SW480 (cell line): ENCODE results near the gene TRIM32.
"Not testable (repeated sequence)": the region's sequence is repeated elsewhere in the genome, so short reads cannot be mapped to it uniquely, and the experiment has no call there.

Experiments used
- DNase-seq: peaks from one replicate; pipeline ENCODE4 v3.0.0-alpha.2; 2016; ENCODE audit warnings: low spot score

Gene TRIM32

DNA sequence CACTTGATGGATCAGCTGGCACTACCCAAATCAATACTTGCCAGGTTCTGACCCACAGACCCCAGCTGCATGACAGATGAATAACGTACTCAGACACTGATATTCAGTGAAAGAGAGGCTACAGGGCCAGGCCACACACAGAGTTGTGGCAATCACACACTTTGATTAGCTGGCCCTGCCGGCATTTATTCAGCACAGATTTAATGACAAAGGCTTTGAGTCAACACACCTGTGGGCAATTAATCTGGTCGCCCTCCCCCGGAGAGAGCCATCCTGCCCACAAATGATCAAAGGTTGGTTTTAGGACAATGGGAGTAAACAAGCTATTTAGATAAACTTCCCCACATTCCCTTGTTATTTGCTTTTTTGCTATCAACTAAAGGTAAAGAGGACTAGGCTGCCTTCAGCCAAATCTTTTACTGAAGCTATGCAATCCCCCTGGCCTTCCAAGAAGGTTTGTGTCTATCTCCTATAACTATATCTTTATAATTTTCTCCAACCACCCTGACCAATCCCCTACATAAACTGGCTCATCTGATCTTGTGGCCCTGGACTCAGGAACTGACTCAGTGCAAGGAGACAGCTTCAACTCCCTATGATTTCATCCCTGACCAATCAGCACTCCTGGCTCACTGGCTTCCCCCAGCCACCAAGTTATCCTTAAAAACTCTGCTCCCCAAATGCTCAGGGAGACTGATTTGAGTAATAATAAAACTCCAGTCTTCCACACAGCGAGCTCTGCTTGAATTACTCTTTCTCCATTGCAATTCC, 12.7 kb upstream of the TRIM32 start:
- DNase-seq = no peak

DNA sequence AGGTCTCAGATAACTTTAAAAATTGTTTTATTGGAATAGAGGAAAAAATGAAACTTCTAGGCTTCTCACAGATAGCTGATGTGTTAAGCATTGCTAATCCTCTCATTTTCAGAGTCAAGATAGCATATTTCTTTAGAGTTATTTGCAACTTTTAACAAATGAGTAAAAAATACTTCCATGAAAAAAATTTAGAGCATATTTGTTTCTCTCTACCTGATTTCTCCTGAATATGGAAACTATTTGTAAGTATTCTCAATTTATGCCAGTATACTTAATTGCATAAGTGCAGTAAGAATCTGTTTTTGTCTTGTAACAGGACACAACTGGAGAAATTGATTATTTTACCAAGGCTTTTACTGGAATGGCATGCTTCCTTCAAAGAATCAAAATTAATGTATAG, 3.6 kb upstream of the TRIM32 start:
- no peak for DNase-seq

DNA sequence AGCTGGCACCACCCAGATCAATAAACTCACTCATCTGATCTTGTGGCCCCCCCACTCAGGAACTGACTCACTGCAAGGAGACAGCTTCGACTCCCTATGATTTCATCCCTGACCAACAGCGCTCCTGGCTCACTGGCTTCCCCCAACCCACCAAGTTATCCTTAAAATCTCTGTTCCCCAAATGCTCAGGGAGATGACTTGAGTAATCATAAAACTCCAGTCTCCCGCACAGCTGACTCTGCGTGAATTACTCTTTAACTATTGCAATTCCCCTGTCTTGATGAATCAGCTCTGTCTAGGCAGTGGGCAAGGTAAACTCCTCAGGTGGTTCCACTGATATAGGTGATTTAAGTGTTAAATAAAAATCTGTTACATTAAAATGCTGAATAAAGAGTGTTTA, 1.9 kb upstream of the TRIM32 start:
- no peak for DNase-seq

DNA sequence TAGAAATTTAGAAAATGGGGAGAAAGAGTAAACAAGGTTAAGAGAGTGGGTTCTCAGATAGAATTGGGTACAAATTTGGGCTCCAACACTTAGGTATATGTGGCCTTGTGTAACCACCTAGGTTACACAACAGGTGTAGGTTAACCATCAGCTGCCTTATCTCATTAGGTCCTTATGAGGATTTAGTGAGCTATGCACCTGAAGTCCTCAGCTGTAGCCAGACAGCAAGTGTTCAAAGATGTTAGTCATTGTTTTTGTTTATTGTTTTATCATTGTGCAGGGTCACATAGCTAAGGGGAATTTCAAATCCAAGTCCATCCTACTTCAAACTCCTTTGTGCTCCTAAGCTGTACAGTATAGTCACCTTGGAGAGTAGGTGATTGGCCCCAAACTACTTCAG, 970 bp upstream of the TRIM32 start:
- DNase-seq = peak; percentile 12

DNA sequence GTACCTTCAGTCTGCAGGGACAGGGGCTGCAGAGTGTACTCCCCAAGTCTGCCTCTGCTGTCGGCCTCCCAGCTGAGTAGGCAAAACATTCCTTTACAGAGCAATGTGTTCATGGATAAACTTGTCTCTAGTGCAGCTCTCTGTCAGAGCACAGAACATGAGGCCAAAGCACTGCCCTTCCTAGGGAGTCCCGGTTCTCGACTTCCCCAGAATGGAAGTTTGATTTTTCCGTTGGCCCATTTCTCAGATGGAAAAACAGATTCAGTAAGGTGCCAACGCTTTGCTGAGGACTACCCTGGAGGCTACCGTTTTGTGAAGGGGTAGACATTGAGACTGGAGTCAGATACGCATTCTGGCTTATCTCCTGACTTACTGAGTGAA, 422 bp upstream of the TRIM32 start:
- peak; percentile 11 for DNase-seq

DNA sequence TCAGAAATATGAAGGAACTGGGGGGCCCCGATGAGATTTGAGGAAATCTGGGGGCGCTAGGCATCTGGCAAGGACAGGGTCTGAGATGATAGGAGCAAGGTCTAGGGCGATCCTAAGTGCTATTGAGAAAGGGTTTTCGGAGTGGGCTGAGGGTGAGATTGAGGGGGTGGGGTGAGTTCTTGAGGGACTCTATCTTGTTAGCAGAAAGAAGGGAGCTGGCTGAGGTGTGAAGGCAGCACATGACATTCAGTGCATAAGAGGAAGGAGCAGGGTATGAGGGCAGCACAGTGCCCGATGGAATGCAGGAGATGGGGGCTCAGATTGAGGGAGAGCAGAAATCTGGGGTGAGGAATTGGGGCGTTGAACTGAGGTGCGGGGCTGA, 640 bp downstream of the TRIM32 start:
- DNase-seq = peak; percentile 5

DNA sequence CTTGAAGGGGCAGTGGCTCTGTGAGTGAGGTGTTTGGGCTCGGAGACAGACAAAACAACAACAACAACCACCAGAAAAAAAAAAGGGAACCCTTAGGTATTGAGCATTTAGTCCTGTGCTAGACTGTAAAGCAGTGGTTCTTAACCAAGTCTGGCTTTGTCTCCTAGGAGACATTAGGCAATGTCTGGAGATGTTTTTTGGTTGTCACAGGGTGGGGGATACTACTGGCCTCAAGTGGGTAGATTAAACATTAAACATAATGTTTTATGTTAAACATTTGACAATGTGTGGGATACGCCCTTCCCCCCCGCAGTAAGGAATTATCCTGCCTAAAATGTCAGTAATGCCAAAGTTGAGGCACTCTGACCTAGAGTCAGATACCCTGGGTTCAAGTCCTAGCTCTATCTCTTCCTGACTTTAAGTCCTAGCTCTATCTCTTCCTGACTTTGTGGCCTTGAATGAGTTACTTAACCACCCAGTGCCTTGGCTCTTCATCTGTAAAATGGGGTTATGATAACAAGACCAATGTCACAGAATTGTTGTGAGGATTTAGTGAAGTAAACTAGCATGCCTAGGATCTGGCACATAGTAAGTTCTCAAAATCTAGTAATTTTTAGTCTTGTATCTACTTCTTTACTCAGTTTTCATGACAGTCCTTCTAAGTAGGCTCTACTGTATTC, 1.8 kb downstream of the TRIM32 start:
- no peak for DNase-seq

DNA sequence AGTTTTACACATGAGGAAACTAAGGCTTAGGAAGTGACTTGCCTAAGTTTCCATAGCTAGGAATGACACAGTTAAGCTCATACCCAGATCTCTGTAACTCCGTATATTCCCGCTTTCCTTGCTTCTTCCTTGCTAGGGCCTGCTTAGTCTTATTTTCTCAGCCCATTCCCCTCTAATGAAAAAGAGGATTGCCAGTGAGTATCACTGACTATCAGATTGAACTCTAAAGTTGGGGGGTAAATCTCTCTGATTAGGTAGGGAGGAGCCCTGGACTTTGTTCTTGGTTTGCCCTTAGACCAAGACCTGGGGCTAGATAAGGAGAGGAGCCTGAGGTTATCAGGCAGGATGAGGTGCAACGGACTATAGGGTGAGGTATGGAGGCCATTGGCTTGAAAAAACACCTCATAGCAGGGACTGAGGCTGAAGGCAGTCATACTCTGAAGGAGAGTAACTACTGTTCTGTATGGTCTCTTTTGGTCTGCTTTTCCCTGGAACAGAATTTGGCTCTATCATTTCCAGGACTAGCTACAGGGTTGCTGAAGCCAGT, 2.5 kb downstream of the TRIM32 start:
- DNase-seq = no peak

DNA sequence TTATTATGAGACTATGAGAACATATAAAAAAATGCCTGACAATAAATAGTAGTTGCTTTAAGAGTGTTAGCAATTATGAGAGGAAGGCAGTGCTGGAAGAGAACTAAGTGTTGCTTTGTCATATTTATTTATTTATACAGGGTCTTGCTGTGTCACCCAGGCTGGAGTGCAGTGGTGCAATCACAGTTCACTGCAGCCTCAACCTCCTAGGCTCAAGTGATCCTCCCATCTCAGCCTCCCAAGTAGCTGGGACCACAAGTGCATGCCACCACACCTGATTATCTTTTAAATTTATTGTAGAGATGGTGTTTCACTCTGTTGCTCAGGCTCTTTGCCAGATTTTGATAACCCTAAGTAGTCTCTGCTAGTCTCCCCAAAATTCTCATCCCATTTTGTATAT, 3.7 kb downstream of the TRIM32 start:
- DNase-seq = not testable (repeated sequence)

DNA sequence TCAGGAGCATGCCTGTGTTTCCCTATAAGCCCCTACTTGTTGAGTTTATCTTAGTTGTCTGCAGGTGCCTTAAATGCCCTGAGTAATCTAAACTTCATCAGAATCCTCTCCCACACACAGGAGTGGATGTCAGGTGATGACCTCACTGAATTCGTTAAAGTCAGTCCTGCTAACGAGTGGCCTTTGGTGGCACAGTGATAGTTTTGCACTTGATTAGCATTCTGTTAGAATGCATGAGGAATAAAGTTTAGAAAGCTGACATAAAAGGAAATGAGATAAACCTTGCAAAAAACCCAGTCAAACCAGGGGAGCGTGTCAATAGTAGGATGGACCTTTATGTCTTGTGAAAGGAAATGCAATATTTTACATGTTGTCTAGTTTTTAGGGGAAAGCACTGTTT, 4.5 kb downstream of the TRIM32 start:
- no peak for DNase-seq

DNA sequence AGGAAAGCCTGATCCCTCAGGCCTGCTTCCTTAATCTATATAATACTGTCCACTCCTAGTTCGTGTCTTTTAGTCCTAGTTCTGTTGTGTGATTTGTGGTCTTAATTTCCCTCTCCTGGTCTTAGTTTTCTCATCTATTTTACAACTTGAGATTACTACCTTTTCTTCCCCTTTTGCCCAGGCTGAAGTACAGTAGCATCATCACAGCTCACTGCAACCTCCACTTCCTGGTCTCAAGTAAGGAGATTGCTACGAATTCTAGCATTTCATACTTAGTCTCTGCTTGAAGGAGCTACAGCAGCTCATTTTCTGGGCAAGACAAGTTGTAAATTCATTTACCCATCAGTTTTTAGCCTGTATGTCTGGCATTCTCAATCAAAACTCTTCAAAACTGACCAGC, 5.5 kb downstream of the TRIM32 start:
- no peak for DNase-seq

DNA sequence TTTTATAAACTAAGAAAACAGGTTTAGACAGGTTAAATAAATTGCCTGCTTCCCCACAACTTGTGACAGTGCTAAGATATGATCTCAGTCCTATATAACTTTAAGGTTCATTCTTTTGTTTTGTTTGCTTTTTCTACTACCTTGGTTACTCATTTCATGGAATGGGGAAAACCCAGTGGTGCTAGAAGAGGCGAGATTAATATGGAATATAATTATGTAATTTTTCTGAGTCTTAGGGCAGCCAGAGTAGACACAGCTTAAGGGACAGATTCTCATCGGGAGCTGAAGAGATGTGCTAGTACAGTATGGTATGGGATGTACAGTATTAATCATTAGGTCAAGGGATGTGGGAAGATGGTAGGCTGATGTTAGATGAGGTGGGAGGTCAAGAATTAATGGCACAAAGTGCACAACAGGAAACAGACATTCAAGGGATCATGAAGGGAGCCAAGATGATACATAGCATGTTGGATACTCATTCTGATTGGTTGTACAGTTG, 6.2 kb downstream of the TRIM32 start:
- no peak for DNase-seq

DNA sequence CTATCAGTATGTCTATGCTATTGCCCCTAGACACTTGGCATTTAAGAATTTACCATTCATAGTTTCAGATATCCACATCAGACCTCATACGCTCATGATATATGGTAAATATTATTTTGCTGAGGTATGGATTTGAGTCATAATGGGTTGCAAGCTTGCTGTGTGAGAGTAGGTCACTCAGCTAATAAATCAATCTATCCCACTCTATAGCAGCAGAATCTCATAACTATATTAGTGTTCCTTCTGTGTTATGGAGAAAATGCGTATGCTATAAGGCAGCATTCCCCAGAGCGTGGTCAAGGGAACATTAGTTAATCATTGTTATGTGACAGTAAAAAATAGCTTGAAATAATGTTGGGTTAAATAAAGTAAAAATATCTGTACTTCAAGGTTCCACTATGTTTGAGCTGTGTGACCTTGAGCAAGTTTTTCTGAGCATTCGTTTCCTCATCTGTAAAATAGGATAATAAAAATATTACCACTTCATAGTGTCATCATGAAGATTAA, 7.7 kb downstream of the TRIM32 start:
- no peak for DNase-seq

DNA sequence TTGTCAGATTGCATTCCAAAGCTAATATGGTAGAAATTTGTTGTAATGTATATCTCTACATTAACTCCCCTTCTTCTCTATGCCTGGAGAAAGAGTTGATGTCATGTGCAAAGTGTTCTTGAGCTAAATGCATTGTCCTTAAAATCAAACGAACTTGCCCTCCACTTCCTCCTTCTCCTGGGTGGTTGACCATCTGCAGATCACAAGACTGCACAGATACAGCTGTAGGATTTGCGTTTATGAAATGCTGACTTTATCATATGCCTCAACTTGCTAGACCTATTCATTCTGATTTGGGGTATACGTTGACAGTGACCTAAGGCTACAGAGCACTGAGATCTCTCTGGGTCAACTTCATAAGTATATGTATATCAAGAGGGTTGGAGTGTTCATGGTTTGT, 8.3 kb downstream of the TRIM32 start:
- DNase-seq = no peak

DNA sequence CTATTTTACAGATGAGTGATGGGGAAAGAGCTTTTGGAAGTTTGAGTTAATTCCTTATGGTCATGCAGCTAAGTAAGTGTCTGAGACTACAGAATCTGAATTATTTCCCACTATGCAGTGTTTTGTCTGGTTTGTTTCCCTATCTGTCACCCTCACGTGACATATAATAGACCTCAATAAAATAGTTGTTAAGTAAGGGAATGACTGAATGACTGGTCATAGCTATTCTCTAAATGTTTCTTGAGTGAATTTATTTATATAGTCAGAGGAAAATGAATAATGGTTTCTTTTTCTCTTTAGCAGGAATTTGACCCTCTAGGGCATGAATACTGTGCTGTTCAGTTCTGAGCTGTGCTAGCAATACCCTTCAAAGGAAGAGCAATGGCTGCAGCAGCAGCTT, 10.3 kb downstream of the TRIM32 start:
- DNase-seq = no peak

DNA sequence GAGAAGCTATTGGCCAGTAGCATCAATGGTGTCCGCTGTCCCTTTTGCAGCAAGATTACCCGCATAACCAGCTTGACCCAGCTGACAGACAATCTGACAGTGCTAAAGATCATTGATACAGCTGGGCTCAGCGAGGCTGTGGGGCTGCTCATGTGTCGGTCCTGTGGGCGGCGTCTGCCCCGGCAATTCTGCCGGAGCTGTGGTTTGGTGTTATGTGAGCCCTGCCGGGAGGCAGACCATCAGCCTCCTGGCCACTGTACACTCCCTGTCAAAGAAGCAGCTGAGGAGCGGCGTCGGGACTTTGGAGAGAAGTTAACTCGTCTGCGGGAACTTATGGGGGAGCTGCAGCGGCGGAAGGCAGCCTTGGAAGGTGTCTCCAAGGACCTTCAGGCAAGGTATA, 10.8 kb downstream of the TRIM32 start:
- DNase-seq = no peak

DNA sequence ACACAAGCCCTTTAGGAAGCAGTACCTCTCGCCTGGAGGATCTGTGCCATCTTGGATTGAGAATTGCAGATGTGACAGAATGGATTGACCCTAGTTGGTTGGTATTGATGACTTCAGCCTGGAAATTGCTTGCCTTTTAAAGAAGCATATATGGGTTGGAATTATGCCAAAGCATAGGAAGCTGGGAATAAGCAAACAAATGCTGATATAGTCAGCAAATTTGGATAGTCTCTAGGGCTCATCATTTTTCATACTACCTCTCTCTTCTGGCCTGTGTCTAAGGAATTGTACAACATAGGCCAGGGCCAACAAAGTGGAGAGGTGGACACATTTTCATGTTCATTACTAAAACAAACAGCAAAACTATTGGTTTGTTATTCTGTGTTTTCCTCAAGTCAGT, 13.2 kb downstream of the TRIM32 start:
- DNase-seq = no peak

DNA sequence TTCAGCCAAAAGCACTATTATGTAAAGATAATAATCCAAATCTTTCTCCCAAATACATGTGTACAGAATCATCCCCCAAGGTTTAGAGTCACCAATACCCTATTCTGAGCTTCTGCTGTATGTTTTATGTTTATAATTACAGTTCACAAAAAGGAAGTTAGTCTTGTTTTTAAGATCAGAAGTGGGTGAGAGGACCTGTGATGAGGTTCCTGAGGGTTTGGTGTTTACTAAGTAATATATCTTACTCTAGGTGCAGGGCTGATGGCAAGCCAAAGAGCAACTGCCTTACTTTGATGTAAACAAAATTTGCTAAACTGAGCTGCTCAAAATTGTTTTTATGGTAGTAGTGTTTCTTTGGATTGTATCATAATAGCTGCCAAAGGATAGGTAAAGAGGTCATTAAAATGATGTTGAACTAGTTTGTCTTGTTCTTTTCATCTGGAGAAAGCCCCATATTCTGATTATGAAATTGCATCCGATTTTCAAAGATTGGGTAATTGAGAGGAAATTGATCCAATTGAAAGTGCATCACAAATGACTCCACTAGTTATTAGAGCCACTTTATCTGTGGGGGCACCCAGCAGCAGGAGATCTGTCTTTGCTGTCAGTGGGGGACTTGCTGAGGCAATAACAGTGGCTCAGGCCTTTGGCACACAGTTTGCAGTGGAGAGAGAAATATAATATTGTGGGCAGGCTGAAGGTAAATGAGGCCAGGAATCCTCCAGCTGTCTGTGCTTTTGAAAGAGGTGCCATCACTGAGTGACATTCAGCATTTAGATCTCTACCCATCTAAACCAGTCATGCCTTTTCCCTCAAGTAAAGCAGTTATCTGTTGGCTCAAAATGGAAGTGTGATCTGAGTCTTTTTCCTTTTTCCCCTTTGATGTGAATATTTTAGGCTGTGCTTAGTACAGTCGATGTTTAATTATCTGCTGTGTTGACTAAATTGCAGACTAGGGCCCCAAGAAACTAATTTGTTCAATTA, 14.1 kb downstream of the TRIM32 start:
- DNase-seq = no peak

DNA sequence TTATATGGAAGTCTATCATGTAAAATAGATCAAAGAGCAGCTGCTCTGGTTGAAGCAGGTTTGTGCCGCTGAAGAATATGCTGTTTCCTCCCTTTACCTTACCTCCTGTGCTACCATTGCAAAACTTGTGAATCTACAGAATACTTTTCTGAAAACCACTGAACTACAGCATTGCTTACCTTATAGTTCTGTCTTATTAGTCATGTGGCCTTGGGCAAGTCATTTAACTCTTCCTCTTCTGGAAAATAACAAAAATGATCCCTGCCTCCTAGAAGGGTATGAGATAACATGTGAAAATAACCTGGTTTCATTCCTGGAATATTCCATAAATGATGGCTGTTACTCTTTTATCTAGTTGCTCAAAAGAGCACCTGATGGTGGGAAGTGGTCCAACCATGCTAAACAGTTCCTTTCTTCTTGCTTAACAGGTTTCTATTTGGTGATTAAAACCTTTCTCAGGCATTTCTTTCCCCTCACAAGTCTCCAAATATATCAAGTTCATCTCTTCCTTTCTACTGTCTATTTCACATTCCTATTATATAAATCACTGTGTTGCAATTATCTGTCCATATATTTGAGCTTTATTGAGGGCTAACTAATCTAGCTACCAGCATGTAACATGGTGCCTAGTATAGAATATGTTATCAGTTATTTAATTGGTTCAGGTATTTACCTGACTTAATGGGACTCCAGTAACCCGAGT, 15.0 kb downstream of the TRIM32 start:
- DNase-seq = no peak

DNA sequence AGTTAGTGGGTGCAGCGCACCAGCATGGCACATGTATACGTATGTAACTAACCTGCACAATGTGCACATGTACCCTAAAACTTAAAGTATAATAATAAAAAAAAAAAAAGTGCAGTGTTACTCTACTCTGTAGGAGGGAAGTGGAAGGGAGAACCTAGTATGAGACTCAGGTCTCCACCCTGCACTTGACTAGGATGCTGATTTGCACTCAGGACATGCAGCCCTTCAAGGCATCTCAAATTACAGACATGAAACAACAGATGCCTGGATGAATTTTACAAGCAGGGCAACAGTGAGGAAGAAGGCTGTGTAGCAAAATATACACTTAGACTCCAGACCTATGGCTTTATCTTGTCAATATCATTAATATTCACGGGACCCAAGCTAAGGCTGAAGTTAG, 16.5 kb downstream of the TRIM32 start:
- DNase-seq = no peak

DNA sequence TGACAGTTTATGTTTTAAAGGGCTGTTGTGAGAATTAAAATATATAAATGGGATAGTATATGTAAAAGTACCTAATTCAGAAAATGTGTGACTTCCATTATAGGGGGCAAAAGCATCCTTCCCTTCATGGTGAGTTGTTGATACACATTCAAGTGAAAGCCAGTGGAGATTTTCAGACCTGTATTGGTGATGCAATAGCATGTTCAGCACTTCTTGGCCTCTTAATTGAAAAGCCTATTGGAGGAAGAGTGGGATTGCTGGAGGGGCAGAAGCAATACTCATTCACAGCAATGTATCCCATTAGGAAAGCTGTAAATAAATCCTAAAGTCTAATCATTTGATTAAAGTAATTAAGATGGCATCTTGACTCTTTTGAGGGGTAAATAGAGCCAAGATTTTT, 17.4 kb downstream of the TRIM32 start:
- DNase-seq = no peak
